Natural killer cell (primary cell): ENCODE data around the gene CCL27. TPM values are rescaled to one million over a fixed set of nuclear protein-coding genes. Genes with fewer than 3 reads are reported as not detected.
A peak's percentile ranks its signal among the peaks of the same experiment; 100 is the strongest.

Experiments used
- ATAC-seq, 3 donors: fragments of 150-1000 bp in 2 of 3; fragments of 200-7000 bp in 1 of 3; cut with Tn5 transposase; 1 replicate in 1 of 3; 2 replicates in 2 of 3; pipeline ENCODE4 v1.10.0; 2021; ENCODE audit warnings: mild to moderate bottlenecking in 2 of 3, moderate library complexity in 2 of 3
- DNase-seq, 2 donors: peaks; one replicate each; pipeline versions ENCODE4 v3.0.0 to v3.0.0-alpha.2; 2013 to 2021; ENCODE audit warnings: mixed read lengths in 1 of 2
- H3K27ac ChIP-seq: one replicate; pipeline ENCODE4 v1.5.1; 2013; ENCODE audit warnings: mild to moderate bottlenecking, low read length
- H3K27me3 ChIP-seq: one replicate; pipeline ENCODE4 v1.6.1; 2013; ENCODE audit warnings: low read length; ENCODE audit not compliant: control insufficient read depth, insufficient read depth
- H3K36me3 ChIP-seq: one replicate; pipeline ENCODE4 v1.6.1; 2013; ENCODE audit warnings: low read length; ENCODE audit not compliant: control insufficient read depth, insufficient read depth
- H3K4me1 ChIP-seq: one replicate; pipeline ENCODE4 v1.6.1; 2013; ENCODE audit warnings: low read length; ENCODE audit not compliant: control insufficient read depth, insufficient read depth
- H3K4me3 ChIP-seq: one replicate; pipeline ENCODE4 v1.5.1; 2013; ENCODE audit warnings: low read length
- H3K9me3 ChIP-seq: one replicate; pipeline ENCODE4 v1.6.1; 2013; ENCODE audit warnings: low read length; ENCODE audit not compliant: control insufficient read depth, insufficient read depth
- H3K27ac Mint-ChIP-seq, 2 donors: one replicate each; pipeline ENCODE4 v1.8.0; 2022; ENCODE audit warnings: mild to moderate bottlenecking in 2 of 2, mixed read lengths in 2 of 2, moderate library complexity in 1 of 2
- H3K27me3 Mint-ChIP-seq, 2 donors: one replicate each; pipeline ENCODE4 v1.8.0; 2022; ENCODE audit warnings: low read depth in 2 of 2, mixed read lengths in 2 of 2
- H3K36me3 Mint-ChIP-seq: one replicate; pipeline ENCODE4 v1.8.0; 2022; ENCODE audit warnings: mixed read lengths
- H3K4me1 Mint-ChIP-seq, 2 donors: one replicate each; pipeline ENCODE4 v1.8.0; 2022; ENCODE audit warnings: mixed read lengths in 2 of 2
- H3K4me3 Mint-ChIP-seq: one replicate; pipeline ENCODE4 v1.8.0; 2022; ENCODE audit warnings: mild to moderate bottlenecking, moderate library complexity, mixed read lengths
- H3K9me3 Mint-ChIP-seq, 2 donors: one replicate each; pipeline ENCODE4 v1.8.0; 2022; ENCODE audit warnings: mixed read lengths in 2 of 2
- WGBS: methylation state at CpG from one replicate; pipeline ENCODE4 v1.1.7; 2013; ENCODE audit warnings: missing lambda C conversion rate; ENCODE audit not compliant: insufficient coverage; 5-methylcytosine and 5-hydroxymethylcytosine counted together
- intact Hi-C: fragments of 100-400 bp; cut with micrococcal nuclease; formaldehyde crosslinking; loops from one replicate; pipeline ENCODE4 v1.14.2; 2022
- total RNA-seq, 4 donors: library from RNA; stranded (reverse); fragments of 120-200 nt in 1 of 4; gene quantifications; one replicate each; pipeline versions ENCODE4 v1.2.3 to v1.2.4, GENCODE V29; 2013 to 2022
- TF ChIP-seq, protein P1 (sequence below): fragments of 200-600 bp; IDR thresholded peaks from one replicate; pipeline ENCODE4 v1.8.0; 2022; ENCODE audit warnings: antibody characterized with exemption

Gene CCL27
- total RNA-seq, 3 donors from 2014 or later (not counting 1 experiment from before 2014, with no cell fraction given) = not detected

DNA sequence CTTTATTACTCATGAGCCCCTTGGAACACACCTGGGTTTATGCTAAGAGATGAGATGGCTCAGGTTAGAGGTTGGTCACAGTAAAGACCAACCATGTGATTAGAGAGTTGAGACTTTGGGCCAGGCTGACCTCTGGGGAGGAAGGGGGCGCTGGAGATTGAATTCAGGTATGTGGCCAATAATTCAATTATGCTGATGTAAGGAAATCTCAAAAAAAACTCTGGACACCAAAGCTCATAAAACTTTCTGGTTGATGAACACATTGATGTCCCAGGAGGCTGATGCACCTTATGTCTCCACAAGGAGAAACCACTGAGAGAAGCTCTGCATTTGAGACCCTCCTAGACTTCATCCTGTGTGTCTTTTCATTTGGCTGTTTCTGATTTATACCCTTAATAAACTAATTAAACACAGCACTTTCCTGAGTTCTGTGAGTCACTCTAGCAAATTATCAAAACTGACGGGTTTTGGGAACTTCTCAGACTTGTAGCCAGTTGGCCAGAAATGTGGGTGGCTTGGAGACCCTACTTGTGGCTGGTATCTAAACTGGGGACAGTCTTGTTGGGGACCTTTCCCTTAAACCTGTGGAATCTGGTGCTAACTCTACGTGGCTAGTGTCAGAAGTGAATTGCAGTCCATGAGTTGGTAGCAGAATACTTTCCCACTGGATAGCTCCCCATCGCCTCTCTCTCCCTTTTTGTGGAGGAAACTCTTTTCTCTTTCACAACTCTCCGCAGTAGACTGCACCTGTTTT, 7.5 kb upstream of the CCL27 start:
- Mint-ChIP-seq H3K4me3 (no peak overlapping the region), H3K27ac (no peak overlapping the region), H3K9me3 (no peaks in the 10 kb centered on the region), H3K4me1 (peaks cover under 1 to 10% of the 10 kb centered on the region in 2 donors), H3K27me3 (no peaks in the 10 kb centered on the region), H3K36me3 (no peaks in the 10 kb centered on the region)
- 90% methylated on average over 4 of the region's 5 CpGs for WGBS
- Histone ChIP-seq H3K4me3 (no peak overlapping the region), H3K27ac (no peak overlapping the region), H3K9me3 (no peaks in the 10 kb centered on the region), H3K4me1 (peaks cover 12% of the 10 kb centered on the region), H3K36me3 (no peaks in the 10 kb centered on the region), H3K27me3 (no peaks in the 10 kb centered on the region)
- DNase-seq = no peak
- intact Hi-C loops = no loop called here
- ATAC-seq = no peak
- TF ChIP-seq, protein P1, sequence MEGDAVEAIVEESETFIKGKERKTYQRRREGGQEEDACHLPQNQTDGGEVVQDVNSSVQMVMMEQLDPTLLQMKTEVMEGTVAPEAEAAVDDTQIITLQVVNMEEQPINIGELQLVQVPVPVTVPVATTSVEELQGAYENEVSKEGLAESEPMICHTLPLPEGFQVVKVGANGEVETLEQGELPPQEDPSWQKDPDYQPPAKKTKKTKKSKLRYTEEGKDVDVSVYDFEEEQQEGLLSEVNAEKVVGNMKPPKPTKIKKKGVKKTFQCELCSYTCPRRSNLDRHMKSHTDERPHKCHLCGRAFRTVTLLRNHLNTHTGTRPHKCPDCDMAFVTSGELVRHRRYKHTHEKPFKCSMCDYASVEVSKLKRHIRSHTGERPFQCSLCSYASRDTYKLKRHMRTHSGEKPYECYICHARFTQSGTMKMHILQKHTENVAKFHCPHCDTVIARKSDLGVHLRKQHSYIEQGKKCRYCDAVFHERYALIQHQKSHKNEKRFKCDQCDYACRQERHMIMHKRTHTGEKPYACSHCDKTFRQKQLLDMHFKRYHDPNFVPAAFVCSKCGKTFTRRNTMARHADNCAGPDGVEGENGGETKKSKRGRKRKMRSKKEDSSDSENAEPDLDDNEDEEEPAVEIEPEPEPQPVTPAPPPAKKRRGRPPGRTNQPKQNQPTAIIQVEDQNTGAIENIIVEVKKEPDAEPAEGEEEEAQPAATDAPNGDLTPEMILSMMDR = no peak

DNA sequence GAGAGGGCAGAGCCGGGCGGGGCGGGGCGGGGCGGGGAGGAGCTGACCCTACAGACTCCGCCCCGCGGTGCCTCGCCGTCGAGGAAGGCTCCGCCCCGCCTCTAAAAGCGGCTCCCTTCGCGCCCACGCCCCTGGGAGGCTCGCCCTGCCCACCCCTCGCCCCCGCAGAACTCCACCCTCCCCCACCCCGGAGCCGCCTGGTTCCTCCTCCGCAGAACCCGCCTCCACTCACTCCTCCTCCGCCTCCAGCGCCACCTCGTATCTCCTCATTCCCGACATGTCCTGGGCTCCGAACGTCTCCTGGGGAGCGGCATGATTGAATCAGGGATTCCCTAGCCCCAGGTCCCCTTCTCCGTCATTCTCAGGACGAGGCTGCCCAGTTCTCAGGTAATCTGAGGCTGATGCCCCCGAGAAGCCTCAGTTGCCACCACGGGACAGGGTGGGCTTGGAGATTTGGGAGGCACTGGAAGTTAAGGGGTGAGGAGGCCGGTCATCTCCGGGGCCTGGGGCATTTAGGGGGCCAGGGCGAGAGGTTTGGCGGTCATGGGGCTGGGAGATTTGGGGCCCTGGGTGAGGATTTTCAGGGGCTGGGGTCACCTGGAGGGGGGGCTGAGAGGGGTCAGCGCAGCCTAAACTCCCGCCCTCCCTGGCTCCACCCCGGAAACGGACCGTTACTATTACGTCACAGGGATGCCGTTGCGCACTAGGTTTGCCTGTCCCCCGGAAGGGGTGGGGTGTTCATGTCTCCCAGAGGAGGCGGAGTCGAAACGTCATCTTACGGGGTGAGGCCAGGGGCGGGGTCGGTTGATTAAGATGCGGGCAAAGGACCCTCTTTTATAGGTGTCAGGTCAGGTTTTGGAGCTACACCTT, 3.2 kb upstream of the CCL27 start:
- intact Hi-C loops = loop anchor here (2.0 kb wide), 2 partner anchors 29 to 207 kb away; partner anchors contain the start of genes DNAI1, FAM219A and SIGMAR1
- peak overlapping the region; percentile 70 for H3K4me3 ChIP-seq
- H3K4me1 Mint-ChIP-seq = peaks cover 11 to 26% of the 10 kb centered on the region in 2 donors
- H3K9me3 Mint-ChIP-seq = no peaks in the 10 kb centered on the region
- ATAC-seq (peak; percentile 85 to 93 (median 86)), DNase-seq (peak; percentile 82 to 97)
- TF ChIP-seq, protein P1 = no peak
- no peaks in the 10 kb centered on the region for H3K36me3 Mint-ChIP-seq
- H3K27me3 Mint-ChIP-seq = no peaks in the 10 kb centered on the region
- H3K4me1 ChIP-seq = peaks cover 24% of the 10 kb centered on the region
- 6% methylated on average over 53 of the region's 55 CpGs for WGBS
- no peaks in the 10 kb centered on the region for H3K27me3 ChIP-seq
- peaks cover 3% of the 10 kb centered on the region for H3K36me3 ChIP-seq
- H3K9me3 ChIP-seq = no peaks in the 10 kb centered on the region
- peak overlapping the region; percentile 86 to 92 for H3K27ac Mint-ChIP-seq
- peak overlapping the region; percentile 90 for H3K4me3 Mint-ChIP-seq
- peak overlapping the region; percentile 96 for H3K27ac ChIP-seq

- H3K4me1 ChIP-seq = peaks cover 24% of the 10 kb centered on the region
- H3K27me3 Mint-ChIP-seq = no peaks in the 10 kb centered on the region
- no peaks in the 10 kb centered on the region for H3K9me3 ChIP-seq
- H3K36me3 ChIP-seq = peaks cover 3% of the 10 kb centered on the region
- H3K9me3 Mint-ChIP-seq = no peaks in the 10 kb centered on the region
- peak overlapping the region; percentile 54 for H3K4me3 ChIP-seq
- WGBS = 2% methylated on average over 26 of the region's 26 CpGs
- peak in 2 of 3 donors; percentile 0 to 2 for ATAC-seq
- H3K4me3 Mint-ChIP-seq = peak overlapping the region; percentile 90
- DNase-seq = no peak
- peak overlapping the region; percentile 86 to 92 for H3K27ac Mint-ChIP-seq
- no peaks in the 10 kb centered on the region for H3K36me3 Mint-ChIP-seq
- H3K27ac ChIP-seq = peak overlapping the region; percentile 7
- H3K27me3 ChIP-seq = no peaks in the 10 kb centered on the region
- TF ChIP-seq, protein P1 = no peak
- peaks cover 11 to 26% of the 10 kb centered on the region in 2 donors for H3K4me1 Mint-ChIP-seq
- intact Hi-C loops = loop anchor here (2.0 kb wide), 2 partner anchors 28 to 206 kb away; partner anchors contain the start of genes DNAI1, FAM219A and SIGMAR1
These were observed 2.6 kb upstream of the CCL27 start for GRCh38 chr9:34665067-34665380.
